Fibroblast of villous mesenchyme (primary cell): ENCODE data around the gene SEC24A. TPM values are rescaled to one million over a fixed set of nuclear protein-coding genes. Genes with fewer than 3 reads are reported as not detected.
"Not testable (repeated sequence)": the region's sequence is repeated elsewhere in the genome, so short reads cannot be mapped to it uniquely, and the experiment has no call there.

ENCODE experiments used
- DNase-seq: peaks from one replicate; pipeline ENCODE4 v3.0.0-alpha.2; 2010; ENCODE audit warnings: low read depth
- H3K4me3 ChIP-seq: 2 replicates; pipeline ENCODE4 v1.5.1; 2011; ENCODE audit warnings: low read depth, mild to moderate bottlenecking, low read length
- total RNA-seq: library from RNA; depleted of rRNA; stranded (reverse); fragments of >200 nt; gene quantifications from 2 replicates; pipeline ENCODE4 v1.2.3, GENCODE V29; 2012
- TF ChIP-seq, protein P1 (sequence below): IDR thresholded peaks from 2 replicates; pipeline ENCODE4 v1.5.1; 2012; ENCODE audit warnings: low read depth, mild to moderate bottlenecking, low read length; ENCODE audit not compliant: insufficient read depth

The SEC24A gene
- total RNA-seq, 1 donor, result 47.9 TPM

DNA sequence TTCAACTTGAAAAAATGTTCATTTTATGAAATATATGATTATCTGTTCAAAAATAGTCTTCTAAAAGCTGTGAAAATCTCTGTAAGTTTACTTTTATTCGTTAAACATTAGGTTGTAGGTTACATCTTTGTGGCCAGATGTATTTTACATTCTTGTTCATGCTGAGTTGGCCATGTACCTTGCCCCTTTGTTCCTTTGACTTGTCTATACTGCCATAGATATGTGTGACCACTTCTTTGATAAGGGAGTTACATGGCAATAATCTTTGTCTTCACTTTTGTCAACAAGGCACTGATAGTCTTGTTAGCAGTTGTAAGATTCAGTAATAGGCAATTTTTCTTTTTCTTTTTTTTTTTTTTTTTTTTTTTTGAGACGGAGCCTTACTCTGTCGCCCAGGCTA is 15.9 kb downstream of the SEC24A start:
- no peak overlapping the region for H3K4me3 ChIP-seq
- TF ChIP-seq, protein P1, sequence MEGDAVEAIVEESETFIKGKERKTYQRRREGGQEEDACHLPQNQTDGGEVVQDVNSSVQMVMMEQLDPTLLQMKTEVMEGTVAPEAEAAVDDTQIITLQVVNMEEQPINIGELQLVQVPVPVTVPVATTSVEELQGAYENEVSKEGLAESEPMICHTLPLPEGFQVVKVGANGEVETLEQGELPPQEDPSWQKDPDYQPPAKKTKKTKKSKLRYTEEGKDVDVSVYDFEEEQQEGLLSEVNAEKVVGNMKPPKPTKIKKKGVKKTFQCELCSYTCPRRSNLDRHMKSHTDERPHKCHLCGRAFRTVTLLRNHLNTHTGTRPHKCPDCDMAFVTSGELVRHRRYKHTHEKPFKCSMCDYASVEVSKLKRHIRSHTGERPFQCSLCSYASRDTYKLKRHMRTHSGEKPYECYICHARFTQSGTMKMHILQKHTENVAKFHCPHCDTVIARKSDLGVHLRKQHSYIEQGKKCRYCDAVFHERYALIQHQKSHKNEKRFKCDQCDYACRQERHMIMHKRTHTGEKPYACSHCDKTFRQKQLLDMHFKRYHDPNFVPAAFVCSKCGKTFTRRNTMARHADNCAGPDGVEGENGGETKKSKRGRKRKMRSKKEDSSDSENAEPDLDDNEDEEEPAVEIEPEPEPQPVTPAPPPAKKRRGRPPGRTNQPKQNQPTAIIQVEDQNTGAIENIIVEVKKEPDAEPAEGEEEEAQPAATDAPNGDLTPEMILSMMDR, result no peak
- no peak for DNase-seq

DNA sequence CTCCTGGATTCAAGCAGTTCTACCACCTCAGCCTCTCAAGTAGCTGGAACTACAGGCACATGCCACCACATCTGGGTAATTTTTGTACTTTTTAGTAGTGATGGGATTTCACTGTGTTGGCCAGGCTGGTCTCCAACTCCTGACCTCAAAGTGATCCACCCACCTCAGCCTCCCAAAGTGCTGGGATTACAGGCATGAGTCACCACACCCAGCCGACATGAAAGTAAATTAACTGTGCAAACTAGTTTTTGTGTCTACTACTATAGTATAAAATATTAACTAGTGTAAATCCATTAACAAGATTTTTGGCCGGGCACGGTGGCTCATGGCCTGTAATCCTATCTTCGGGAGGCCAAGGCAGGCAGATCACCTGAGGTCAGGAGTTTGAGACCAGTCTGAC is 25.0 kb downstream of the SEC24A start:
- H3K4me3 ChIP-seq, DNase-seq: not testable (repeated sequence)

DNA sequence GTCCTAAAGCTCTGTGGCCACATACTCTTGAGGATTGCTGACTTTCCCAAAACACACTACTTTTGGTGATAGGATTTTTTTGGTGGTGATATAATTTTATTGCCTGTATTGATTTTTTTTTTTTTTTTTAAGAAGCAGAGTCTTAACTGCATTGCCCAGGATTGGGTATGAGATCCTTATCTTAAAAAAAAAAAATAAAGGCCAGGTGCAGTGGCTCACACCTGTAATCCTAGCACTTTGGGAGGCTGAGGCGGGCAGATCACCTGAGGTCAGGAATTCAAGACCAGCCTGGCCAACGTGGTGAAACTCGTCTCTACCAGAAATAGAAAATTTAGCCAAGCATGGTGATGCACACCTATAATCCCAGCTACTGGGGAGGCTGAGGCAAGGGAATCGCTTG is 28.8 kb downstream of the SEC24A start:
- H3K4me3 ChIP-seq, DNase-seq: not testable (repeated sequence)

DNA sequence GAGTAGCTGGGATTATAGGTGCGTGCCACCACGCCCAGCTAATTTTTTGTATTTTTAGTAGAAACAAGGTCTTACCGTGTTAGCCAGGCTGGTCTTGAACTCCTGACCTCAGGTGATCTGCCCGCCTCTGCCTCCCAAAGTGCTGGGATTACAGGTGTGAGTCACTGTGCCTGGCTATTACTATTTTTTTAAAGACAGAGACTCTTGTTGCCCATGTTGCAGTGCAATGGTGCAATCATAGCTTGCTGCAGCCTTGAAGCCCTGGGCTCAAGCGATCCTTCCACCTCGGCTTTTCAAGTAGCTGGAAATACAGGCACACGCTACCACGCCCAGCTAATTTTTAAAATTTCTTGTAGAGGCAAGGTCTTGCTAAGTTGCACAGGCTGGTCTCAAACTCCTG is 41.6 kb downstream of the SEC24A start:
- not testable (repeated sequence) for DNase-seq, H3K4me3 ChIP-seq

DNA sequence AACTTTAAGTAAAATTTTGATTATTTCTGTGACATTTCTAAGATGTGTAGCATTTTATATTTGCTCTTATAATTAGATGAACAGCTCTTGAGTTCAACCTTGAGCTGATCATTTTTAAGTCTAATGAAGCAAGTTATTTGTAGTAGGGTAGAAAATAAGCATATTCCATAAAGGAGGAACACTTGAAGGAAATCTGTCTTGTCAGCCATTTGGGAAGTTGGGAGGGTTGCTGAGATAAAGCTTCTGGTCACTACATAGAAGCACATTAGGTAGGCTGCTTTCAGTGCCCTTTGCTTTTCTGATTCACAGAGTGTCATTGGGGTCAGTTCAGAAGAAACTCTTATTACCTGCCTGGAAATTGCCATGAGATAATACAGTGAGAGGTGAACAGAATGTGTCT is 44.1 kb downstream of the SEC24A start:
- TF ChIP-seq, protein P1, result no peak
- no peak for DNase-seq
- no peak overlapping the region for H3K4me3 ChIP-seq

DNA sequence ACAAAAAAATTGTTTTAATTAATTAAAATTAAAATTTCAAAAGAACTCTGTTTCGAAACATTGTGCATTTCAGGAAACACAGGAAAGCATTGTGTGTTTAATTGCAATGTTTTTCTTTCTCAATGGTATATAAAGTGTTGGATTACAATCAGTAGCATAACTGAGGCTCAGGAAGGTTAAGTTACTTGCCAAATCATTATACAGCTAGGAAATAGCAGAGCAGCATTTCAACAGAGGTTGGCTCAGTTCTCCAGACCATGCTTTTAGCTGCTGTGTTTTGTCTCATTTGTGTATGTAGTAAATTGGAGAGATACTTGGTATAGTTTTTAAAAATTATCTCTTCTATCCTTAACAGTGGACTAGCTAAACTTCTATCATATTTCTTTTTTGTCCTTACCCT is 59.7 kb downstream of the SEC24A start:
- H3K4me3 ChIP-seq, result no peak overlapping the region
- DNase-seq, result peak; percentile 29
- TF ChIP-seq, protein P1, result no peak

DNA sequence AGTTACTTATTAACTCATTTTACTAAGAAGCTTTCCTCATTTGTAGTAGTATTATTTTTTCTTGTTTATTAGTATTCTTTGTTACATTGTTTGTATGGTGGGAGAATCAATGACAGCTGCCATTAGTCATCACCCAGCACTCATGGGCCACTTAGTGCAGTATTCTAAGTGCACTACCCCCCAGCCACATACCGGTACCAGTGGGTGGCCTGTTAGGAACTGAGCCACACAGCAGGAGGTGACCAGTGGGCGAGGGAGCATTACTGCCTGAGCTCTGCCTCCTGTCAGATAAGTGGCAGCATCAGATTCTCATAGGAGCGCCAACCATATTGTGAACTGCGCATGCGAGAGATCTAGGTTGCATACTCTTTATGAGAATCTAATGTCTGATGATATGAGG is 65.5 kb downstream of the SEC24A start:
- TF ChIP-seq, protein P1, result no peak
- DNase-seq, result no peak

DNA sequence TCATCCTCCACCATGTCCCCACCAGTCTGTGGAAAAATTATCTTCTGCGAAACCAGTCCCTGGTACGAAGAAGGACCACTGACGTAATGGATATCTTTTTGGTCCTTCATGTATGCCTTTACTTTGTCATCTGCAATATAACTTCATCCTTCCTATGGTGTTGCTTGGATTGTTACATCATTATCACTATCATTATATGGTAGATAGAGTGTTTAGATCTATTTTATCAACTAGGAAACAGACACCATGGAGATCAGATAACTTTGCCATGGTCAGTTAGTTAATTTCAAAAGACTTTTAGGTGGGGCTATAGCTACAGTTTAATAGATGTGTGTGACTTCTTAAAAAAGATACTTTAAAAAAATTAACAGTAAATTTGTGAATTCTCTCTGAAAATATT is 66.0 kb downstream of the SEC24A start:
- TF ChIP-seq, protein P1, result no peak
- H3K4me3 ChIP-seq, result no peak overlapping the region
- no peak for DNase-seq

More for the DNA sequence above, 65.5 kb downstream of the SEC24A start:
- H3K4me3 ChIP-seq, result no peak overlapping the region

DNA sequence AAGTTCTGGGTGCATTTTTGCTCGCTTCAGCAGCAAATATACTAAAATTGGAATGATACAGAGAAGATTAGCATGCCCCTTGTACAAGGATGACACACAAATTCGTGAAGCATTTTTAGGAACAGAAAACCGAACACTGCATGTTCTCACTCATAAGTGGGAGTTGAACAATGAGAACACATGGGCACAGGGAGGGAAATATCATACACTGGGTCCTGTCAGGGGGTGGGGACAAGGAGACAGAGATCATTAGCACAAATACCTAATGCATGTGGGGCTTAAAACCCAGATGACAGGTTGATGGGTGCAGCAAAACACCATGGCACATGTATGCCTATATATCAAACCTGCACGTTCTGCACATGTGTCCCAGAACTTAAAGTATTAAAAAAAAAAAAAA is 66.9 kb downstream of the SEC24A start:
- H3K4me3 ChIP-seq, DNase-seq: not testable (repeated sequence)
